ENCODE results near the gene FOXB2. TPM values are rescaled to one million over a fixed set of nuclear protein-coding genes. Genes with fewer than 3 reads are reported as not detected.

The FOXB2 gene
- total RNA-seq, 1 experiment from 2014 or later: not detected

GRCh38 chr9:77063645-77064285 is 44.3 kb downstream of the FOXB2 start:
- H3K4me3 ChIP-seq (ENCODE audit: low read length): no peak overlapping the region
- H3K36me3 ChIP-seq (ENCODE audit: insufficient read depth, low read length): no peaks in the 10 kb centered on the region

DNA sequence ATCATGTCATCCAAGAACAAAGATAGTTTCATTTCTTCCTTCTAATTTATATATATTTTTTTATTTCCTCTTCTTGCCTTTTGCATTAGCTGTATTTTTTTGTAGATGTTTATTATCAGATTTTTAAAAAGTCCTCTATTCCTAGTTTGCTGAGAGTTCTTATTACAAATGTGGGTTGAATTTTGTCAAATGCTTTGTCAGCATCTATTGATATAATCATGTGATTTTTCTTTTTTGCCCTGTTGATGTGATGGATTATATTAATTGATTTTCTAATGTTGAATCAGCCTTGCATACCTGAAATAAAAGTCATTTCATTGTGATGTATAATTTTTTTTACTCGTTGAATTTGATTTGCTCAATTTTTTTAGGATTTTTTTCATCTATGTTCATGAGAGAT is 46.9 kb downstream of the FOXB2 start:
- no peak overlapping the region for H3K27ac ChIP-seq (ENCODE audit: low read length)
- H4K20me1 ChIP-seq (ENCODE audit: insufficient read depth, low read depth, low read length): no peaks in the 10 kb centered on the region
- H3K9ac ChIP-seq (ENCODE audit: low read length): no peak overlapping the region
- H3K36me3 ChIP-seq (ENCODE audit: insufficient read depth, low read length): no peaks in the 10 kb centered on the region
- no peaks in the 10 kb centered on the region for H3K9me3 ChIP-seq (ENCODE audit: low read length)
- H3K4me3 ChIP-seq (ENCODE audit: low read length): no peak overlapping the region
- no peak overlapping the region for H2AFZ ChIP-seq (ENCODE audit: low read length)
- H3K4me1 ChIP-seq (ENCODE audit: low read length): no peaks in the 10 kb centered on the region
- no peaks in the 10 kb centered on the region for H3K27me3 ChIP-seq (ENCODE audit: low read length)
- no peaks in the 10 kb centered on the region for H3K79me2 ChIP-seq (ENCODE audit: low read length)
- no peak overlapping the region for H3K4me2 ChIP-seq (ENCODE audit: low read depth, low read length, poor library complexity, severe bottlenecking)
- H3K9me2 ChIP-seq (replicated peaks; ENCODE audit: insufficient read depth, low read length): no peaks in the 10 kb centered on the region
- DNase-seq: no peak

More at GRCh38 chr9:77063645-77064285, 44.3 kb downstream of the FOXB2 start:
- H3K27ac ChIP-seq (ENCODE audit: low read length): no peak overlapping the region
- no peak for DNase-seq
- no peaks in the 10 kb centered on the region for H3K9me3 ChIP-seq (ENCODE audit: low read length)
- H3K4me2 ChIP-seq (ENCODE audit: low read depth, low read length, poor library complexity, severe bottlenecking): no peak overlapping the region
- no peak overlapping the region for H2AFZ ChIP-seq (ENCODE audit: low read length)
- no peak overlapping the region for H3K9ac ChIP-seq (ENCODE audit: low read length)
- no peaks in the 10 kb centered on the region for H3K4me1 ChIP-seq (ENCODE audit: low read length)
- no peaks in the 10 kb centered on the region for H3K79me2 ChIP-seq (ENCODE audit: low read length)
- H3K27me3 ChIP-seq (ENCODE audit: low read length): no peaks in the 10 kb centered on the region
- H3K9me2 ChIP-seq (replicated peaks; ENCODE audit: insufficient read depth, low read length): no peaks in the 10 kb centered on the region
- H4K20me1 ChIP-seq (ENCODE audit: insufficient read depth, low read depth, low read length): no peaks in the 10 kb centered on the region

Small RNA genes lying within 50 kb of the gene (small RNA-seq; reads per million reads assigned to genes)
- gene ATP5MFP3: not detected

Other genes with a start within 250 kb of the FOXB2 start
- gene PRUNE2, start 113.5 kb upstream of the FOXB2 start, total RNA-seq (2014; rRNA removed; shearing (Covaris generic); ENCODE audit: low replicate concordance): 0.48 and 1.0 TPM in 2 replicates
- 47.3 and 141 TPM in 2 replicates for gene VPS13A, start 157.9 kb downstream of the FOXB2 start, total RNA-seq (2014; rRNA removed; shearing (Covaris generic); ENCODE audit: low replicate concordance)

All from Karpas-422 (cell line).